Prostate gland (tissue), 2 donors: ENCODE results near the gene SLC4A1. TPM values are rescaled to one million over a fixed set of nuclear protein-coding genes. Genes with fewer than 3 reads are reported as not detected.

Source experiments
- DNase-seq: peaks from one replicate; pipeline ENCODE4 v3.0.0-alpha.2; 2019; ENCODE audit warnings: low spot score
- H3K27ac ChIP-seq, 2 donors: fragments of 200-600 bp; sonication (generic); 2 replicates each; pipeline ENCODE4 v1.5.1; 2017 to 2019
- H3K27me3 ChIP-seq: fragments of 200-600 bp; sonication (generic); replicated peaks from 2 replicates; pipeline ENCODE4 v1.5.1; 2019; ENCODE audit not compliant: insufficient read depth
- H3K36me3 ChIP-seq, 2 donors: fragments of 200-600 bp; sonication (generic); 1 replicate in 1 of 2; 2 replicates in 1 of 2; pipeline versions ENCODE4 v1.5.1 to v1.8.1; 2017 to 2019
- H3K4me1 ChIP-seq: fragments of 200-600 bp; sonication (generic); replicated peaks from 2 replicates; pipeline ENCODE4 v1.5.1; 2019
- H3K4me3 ChIP-seq, 2 donors: fragments of 200-600 bp; sonication (generic); 2 replicates each; pipeline ENCODE4 v1.5.1; 2017 to 2019
- H3K9me3 ChIP-seq: fragments of 200-600 bp; sonication (generic); 2 replicates; pipeline ENCODE4 v1.5.1; 2017
- POLR2A ChIP-seq: fragments of 450-650 bp; IDR thresholded peaks from one replicate; pipeline ENCODE4 v1.6.1; 2016; ENCODE audit warnings: antibody characterized with exemption, mild to moderate bottlenecking
- POLR2AphosphoS5 ChIP-seq: sonication (generic); formaldehyde crosslinking; IDR thresholded peaks from one replicate; pipeline ENCODE4 v1.6.1; 2017; ENCODE audit warnings: antibody characterized with exemption
- WGBS: methylation state at CpG from one replicate; pipeline ENCODE4 v1.1.5; 2018; 5-methylcytosine and 5-hydroxymethylcytosine counted together
- intact Hi-C: fragments of 100-400 bp; cut with DNase I; formaldehyde crosslinking; loops from one replicate; pipeline ENCODE4 v1.14.2; 2022
- total RNA-seq, 2 donors: library from RNA; depleted of rRNA; stranded (reverse); fragments of >200 nt; gene quantifications; one replicate each; pipeline ENCODE4 v1.1.0, GENCODE V29; 2016
- TF ChIP-seq, protein P1 (sequence below), 4 experiments: fragments of 200-600 bp in 2 of 4; fragments of 450-650 bp in 2 of 4; sonication (generic) in 2 of 4; IDR thresholded peaks; 1 replicate in 3 of 4; 2 replicates in 1 of 4; pipeline ENCODE4 v1.5.1; 2016 to 2019; ENCODE audit warnings: antibody characterized with exemption in 4 of 4, mild to moderate bottlenecking in 2 of 4, moderate library complexity in 2 of 4

SLC4A1 gene
- total RNA-seq, 2 donors from 2014 or later = 0.51 TPM; not detected in 1

DNA sequence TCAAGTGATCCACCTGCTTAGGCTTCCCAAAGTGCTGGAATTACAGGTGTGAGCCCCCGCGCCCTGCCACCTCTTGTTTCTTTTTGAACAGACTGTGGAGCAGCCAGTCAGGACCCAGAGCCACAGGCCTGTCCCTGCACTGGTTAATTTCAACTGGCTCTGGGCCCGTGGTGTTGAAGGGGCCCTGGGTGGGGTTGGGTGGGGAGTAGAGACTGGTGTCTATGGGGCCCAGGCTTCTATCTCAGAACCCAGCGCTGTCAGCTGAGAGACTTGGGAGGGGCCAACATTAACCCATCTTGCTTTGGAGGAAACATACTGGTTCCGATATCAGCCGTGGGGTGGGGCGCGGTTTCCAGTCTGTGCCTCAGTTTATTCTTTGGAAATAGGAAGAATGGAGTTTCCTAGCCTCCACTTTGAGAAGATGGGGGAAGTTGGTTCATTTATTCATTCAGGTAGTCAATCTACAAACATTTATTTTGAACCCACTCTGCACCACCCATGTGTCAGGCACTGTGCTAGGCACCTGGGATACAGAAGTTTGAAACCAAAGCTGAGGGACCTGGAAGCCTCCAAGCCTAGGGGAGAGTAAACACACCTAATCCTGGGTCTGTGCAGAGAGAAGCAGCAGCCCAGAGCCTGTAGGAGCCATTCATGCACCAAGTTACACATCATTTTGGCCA is 15.5 kb upstream of the SLC4A1 start:
- 79% methylated on average over 8 of the region's 8 CpGs for WGBS
- Histone ChIP-seq H3K4me3 (no peak overlapping the region), H3K36me3 (no peaks in the 10 kb centered on the region), H3K27ac (no peak overlapping the region), H3K9me3 (no peaks in the 10 kb centered on the region), H3K27me3 (no peaks in the 10 kb centered on the region), H3K4me1 (no peaks in the 10 kb centered on the region)
- intact Hi-C loops = no loop called here
- TF ChIP-seq POLR2AphosphoS5 = no peak
- no peak for TF ChIP-seq POLR2A
- TF ChIP-seq, protein P1, sequence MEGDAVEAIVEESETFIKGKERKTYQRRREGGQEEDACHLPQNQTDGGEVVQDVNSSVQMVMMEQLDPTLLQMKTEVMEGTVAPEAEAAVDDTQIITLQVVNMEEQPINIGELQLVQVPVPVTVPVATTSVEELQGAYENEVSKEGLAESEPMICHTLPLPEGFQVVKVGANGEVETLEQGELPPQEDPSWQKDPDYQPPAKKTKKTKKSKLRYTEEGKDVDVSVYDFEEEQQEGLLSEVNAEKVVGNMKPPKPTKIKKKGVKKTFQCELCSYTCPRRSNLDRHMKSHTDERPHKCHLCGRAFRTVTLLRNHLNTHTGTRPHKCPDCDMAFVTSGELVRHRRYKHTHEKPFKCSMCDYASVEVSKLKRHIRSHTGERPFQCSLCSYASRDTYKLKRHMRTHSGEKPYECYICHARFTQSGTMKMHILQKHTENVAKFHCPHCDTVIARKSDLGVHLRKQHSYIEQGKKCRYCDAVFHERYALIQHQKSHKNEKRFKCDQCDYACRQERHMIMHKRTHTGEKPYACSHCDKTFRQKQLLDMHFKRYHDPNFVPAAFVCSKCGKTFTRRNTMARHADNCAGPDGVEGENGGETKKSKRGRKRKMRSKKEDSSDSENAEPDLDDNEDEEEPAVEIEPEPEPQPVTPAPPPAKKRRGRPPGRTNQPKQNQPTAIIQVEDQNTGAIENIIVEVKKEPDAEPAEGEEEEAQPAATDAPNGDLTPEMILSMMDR (IDR thresholded peaks at IDR 0.05) = no peak
- DNase-seq = no peak

DNA sequence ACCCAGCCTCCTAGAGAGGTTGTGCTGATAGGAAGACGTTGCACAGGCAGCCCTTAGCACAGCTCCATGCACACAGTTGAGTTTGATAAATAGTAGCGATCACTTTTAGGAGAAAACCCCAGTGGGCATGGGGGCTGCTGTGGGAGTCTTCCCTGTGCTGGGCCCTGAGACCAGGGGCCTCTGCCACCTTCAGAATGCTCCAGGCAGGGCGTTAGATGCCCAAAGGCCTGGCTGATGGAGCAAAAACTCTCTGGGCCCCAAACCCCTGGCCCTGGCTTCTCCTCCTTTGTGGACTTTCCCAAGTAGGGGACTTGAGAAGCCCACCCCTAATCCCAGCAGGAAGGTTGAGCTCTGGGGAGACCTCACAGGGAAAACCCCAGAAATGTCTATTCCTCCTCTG is 14.3 kb upstream of the SLC4A1 start:
- intact Hi-C loops = no loop called here
- TF ChIP-seq POLR2AphosphoS5 (no peak), POLR2A (no peak)
- Histone ChIP-seq H3K27me3 (no peaks in the 10 kb centered on the region), H3K4me3 (no peak overlapping the region), H3K4me1 (no peaks in the 10 kb centered on the region), H3K27ac (no peak overlapping the region), H3K9me3 (no peaks in the 10 kb centered on the region), H3K36me3 (no peaks in the 10 kb centered on the region)
- no peak for DNase-seq
- WGBS = 80% methylated on average over 3 of the region's 3 CpGs

DNA sequence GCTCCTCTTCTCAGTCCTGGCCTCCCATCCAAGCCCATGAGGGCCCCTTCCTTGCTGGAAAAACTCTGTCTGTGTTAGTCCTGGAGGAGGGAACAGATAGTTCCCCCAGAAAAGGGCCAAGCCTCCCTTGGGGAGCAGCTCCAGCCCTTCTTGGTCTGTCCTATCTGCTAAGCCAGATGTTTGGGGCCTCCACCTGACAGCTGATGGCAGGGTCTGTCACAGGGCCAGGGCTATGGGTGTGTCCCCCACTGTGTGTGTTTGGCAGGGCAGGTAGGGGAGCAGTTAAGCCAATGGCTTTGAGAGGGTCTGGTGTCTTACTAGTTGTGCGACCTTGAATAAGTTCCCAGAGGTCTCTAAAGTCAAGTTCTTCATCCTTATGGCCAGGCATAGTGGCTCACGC is 13.6 kb upstream of the SLC4A1 start:
- Histone ChIP-seq H3K4me3 (no peak overlapping the region), H3K4me1 (no peaks in the 10 kb centered on the region), H3K27me3 (no peaks in the 10 kb centered on the region), H3K36me3 (no peaks in the 10 kb centered on the region), H3K9me3 (no peaks in the 10 kb centered on the region), H3K27ac (no peak overlapping the region)
- TF ChIP-seq POLR2AphosphoS5 (no peak), POLR2A (no peak)
- TF ChIP-seq, protein P1 (IDR thresholded peaks at IDR 0.05) = no peak
- no peak for DNase-seq
- WGBS = 90% methylated on average over 2 of the region's 2 CpGs
- intact Hi-C loops = no loop called here

- Histone ChIP-seq H3K9me3 (no peaks in the 10 kb centered on the region), H3K4me1 (no peaks in the 10 kb centered on the region), H3K36me3 (no peaks in the 10 kb centered on the region), H3K27me3 (no peaks in the 10 kb centered on the region), H3K27ac (no peak overlapping the region), H3K4me3 (no peak overlapping the region)
- intact Hi-C loops = no loop called here
- DNase-seq = no peak
- 77% methylated on average over 12 of the region's 12 CpGs for WGBS
- TF ChIP-seq POLR2AphosphoS5 (no peak), POLR2A (no peak)
- TF ChIP-seq, protein P1 (IDR thresholded peaks at IDR 0.05) = no peak
Observed at GRCh38 chr17:44280392-44280937, 12.5 kb upstream of the SLC4A1 start.

GRCh38 chr17:44279666-44280391 is 11.9 kb upstream of the SLC4A1 start:
- TF ChIP-seq POLR2A (no peak), POLR2AphosphoS5 (no peak)
- TF ChIP-seq, protein P1 (IDR thresholded peaks at IDR 0.05) = no peak
- intact Hi-C loops = no loop called here
- Histone ChIP-seq H3K27ac (no peak overlapping the region), H3K4me1 (no peaks in the 10 kb centered on the region), H3K9me3 (no peaks in the 10 kb centered on the region), H3K36me3 (no peaks in the 10 kb centered on the region), H3K4me3 (no peak overlapping the region), H3K27me3 (no peaks in the 10 kb centered on the region)
- peak; percentile 5 for DNase-seq
- 55% methylated on average over 20 of the region's 20 CpGs for WGBS
